AG08396 (cell line): ENCODE data around the gene STPG4.
A peak's percentile ranks its signal among the peaks of the same experiment; 100 is the strongest.

Experiments used
- DNase-seq: peaks from one replicate; pipeline ENCODE4 v3.0.0; 2012; ENCODE audit warnings: low spot score, mixed read lengths

The STPG4 gene

DNA sequence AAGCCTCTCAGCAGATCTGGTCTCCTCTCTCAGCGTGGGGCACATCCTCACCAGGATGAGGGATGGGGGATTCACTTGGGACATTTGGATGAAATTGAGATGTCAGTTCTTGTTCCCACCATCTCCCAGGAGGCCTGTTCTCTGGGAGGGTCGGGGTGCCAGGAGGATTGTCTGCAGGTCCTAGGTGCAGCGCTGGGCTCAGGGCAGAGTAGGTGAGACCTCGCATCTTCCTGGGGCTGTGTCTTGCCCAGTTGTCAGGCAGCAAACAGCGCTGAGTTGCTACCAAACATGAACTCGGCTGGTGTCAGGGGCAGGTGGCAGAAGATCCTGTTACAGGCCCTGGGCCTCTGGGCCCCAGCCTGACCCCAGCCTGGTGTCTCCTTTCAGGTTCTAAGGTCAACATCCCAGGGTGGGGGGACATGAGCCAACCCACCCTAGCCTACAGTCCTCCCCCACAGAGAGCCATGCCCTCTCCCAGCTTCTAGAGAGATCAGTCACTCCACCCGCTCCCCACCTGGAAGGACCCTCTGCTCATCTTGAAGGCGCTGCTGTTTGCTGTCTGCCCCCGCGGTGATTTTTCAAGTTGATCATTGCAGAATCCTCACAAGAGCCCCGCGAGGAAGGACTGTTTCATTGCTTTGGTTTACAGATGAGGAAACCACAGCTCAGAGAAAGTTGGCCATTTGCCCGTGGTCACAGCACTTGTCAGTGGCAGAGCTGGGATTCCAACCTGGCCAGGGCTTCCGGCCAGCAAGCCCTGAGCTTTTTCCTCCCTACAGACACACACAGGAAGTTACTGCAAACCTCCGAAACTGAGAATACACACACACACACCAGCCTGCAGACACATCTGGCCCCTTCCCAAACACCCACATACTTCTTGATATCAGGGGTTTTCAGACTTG is 83.9 kb downstream of the STPG4 start:
- DNase-seq = peak; percentile 66

DNA sequence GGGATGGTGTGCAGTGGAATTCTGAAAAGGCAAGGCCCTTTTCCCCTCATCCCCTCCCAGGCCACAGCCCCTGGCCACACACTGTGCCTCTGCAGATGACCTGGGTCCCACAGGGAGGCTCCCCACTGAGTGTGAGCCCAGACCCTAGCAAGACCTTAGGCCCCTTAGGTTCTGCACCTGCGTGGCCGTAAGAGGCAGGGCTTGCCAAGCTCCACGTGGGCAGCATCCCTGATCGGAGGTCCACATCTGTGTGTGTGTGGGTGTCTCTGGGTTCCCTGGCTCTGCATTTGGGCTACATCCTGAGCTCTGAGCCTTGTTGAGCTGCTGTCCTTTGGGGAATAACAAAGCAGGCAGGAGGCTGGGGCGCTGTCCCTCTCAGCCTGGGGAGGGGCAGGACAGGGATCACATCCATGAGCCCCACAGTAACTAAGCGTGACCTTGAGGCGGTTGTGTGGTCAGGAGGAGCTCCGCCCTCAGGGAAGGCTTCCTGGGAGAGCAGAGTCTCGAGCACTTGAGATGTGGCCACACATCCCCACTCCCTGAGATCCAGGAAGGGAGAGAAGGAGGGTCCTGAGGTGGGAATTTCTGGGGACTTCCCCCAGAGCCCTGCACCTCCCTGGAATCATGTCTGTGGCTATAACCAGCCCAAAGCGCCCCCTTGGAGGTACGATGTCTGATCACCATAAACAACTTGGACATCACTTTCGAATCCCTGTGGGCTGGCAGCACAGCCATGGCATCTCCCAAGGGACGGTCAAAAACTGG is 84.8 kb downstream of the STPG4 start:
- no peak for DNase-seq

DNA sequence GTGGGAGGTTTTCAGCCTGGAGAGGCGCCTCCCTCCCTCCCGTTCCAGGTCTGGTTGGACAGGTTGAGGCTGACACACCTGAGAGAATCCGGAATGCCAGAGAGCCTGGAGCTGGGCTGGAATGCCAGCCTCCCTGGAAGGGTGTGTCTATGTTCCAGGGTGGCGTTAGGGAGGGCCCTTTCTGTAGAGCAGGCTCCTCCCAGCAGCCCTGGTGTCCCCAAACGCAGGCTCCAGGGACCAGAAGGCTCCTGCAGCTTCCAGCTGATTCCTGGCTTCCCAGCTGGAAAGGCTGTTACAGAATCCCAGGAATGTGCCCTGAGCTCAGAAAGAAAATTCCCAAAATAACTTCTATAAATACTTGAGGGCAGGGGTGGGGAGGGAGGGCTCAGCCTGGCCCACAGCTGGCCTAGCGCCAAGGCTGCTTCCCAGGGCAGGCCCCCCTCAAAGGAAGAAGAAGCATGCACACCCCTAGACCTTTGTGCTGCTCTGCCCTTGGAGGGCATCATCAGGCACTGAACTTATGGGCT is 85.4 kb downstream of the STPG4 start:
- DNase-seq = peak; percentile 69

DNA sequence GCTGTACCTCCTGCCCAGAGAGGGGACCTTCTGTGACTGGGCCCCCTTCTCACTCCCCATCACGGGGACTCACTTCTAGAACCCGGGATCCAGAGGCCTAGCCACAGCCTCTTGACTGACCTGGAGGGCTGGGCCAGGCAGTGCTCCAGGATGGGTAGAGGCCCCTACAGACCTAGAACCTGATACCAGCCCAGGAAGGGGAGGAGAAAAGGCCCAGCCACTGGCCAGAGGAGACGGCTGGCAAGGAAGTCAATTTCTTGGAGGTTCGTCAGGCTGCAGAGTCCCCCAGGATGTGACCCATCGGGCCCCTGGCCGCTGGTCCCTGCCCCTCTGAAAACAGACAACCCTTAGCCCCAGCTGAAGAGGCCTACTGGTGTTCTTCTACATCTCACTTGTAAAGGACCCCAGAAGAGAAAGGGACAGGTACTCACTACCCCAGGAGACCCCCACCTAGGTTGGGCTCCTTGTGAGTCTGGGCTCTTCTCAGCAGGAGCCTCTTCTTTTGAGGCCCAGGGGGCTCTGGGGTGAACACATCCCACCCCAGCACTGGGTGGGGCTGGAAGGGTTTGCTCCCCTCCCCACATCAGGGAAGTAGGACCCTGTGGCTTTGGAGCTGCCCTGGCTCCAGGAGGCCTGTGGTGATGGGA is 86.0 kb downstream of the STPG4 start:
- no peak for DNase-seq

DNA sequence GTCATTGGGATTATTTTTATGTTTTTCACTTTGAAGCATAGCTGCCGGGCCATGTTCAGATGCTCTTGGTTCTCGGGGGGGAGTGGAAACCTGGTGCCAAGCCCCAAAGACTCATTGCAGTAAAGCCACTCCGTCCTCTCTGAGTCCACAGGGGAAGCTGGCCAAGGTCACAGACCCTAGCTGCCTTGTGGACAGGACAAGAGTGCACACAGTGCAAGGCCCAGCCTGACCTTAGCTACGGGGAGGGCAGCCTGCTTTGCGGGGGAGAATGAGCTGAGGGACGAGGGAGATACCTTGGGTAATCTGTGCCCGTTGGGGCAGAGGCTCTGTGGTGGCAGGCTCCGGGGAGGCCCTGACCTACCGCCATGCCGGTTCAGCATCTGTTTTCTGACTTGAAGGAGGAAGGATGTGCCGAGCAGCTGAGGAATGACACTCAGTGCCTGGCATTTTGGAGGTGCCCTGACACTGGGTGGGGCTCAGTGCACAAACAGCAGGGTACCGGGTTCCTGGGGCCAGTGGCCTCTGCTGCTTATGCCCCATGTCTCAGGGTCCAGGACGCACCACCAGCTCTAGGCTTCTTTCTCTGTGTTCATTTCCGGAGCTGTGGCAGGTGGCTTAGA is 87.2 kb downstream of the STPG4 start:
- DNase-seq = no peak

DNA sequence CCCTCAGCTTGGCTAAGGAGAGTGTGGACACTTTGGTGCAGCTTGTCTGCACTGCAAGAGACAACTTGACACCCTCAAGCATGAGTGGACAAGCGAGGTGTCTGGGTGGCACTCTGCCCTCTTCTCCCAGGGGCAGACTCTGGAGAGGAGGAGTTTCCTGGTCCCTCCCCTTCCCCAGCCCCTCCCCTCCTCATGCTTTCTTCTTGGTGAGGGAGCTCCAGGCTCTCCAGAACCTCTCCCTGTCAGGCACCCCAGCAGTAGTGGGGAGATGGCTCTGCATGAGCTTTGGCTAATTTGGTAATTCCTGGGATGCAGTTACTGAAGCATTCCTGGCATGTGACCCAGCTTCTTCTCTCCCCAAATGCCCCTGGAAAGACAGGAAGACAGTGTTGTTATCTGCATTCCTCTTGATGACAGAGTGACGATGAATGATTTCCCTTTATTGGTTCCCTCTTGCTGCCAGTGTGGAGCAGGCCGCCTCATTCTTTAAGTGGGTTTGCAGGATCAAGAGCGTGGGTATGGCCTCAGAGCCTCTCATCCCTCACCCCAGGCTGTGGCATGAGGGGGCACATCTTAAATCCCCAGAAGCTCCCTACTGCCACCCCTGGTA is 89.2 kb downstream of the STPG4 start:
- DNase-seq = peak; percentile 72

DNA sequence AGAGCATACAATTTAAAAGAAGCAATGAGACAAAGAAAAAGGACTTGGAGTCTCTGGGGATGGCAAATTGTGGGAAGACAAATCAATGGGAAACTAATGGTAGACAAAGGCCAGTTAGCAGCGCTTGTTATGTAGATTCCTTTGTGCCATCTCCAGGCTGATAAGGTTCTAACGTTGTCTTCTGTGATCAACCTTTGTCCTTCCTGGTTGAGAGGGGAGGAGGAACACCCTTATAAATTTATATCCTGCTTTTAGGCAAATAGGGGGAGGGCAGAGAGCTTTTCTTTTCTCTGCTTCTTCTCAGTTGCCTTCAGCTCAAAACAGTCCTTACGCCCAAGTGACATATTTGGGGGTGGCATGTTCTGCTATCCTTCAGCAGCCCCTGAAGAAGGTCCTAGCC is 89.8 kb downstream of the STPG4 start:
- DNase-seq = no peak

DNA sequence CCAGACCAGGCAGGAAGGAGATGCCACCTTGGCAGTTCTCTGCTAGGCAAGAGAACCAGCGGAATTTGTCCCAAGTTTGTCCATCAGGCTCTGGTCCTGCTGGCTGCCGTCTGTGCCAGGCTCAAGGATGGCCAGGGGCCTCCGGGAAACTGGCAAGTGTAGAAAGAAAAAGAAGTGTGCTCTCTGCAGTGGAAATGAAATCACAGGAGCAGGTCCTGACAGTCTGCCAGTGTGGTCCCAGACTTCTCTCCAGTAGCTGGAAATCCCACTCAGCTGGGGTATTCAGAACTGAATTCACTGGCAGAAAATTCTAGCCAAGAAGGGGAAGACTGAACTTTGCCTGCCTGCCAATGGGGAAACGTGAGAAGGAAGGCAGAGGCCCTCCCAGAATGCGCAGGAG is 91.0 kb downstream of the STPG4 start:
- no peak for DNase-seq

DNA sequence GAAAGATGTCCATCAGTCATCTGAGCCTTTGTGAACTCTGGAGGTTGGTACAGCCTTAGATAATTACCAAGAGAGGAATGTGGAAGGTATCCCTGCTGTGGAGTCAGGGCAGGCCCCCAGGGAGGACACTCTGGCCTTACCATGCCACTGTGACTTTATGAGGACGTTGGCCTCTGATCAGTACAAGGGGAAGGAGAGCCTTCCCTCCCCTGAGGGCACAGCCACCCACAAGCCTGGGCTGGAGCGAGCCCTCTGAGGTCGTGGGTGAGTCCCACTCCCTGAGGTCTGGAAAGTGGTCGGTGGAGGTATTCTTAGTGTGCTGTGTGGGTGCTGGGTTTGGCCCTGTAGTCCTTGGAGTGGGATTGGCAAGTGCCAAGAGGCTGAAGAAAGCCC is 91.6 kb downstream of the STPG4 start:
- no peak for DNase-seq

DNA sequence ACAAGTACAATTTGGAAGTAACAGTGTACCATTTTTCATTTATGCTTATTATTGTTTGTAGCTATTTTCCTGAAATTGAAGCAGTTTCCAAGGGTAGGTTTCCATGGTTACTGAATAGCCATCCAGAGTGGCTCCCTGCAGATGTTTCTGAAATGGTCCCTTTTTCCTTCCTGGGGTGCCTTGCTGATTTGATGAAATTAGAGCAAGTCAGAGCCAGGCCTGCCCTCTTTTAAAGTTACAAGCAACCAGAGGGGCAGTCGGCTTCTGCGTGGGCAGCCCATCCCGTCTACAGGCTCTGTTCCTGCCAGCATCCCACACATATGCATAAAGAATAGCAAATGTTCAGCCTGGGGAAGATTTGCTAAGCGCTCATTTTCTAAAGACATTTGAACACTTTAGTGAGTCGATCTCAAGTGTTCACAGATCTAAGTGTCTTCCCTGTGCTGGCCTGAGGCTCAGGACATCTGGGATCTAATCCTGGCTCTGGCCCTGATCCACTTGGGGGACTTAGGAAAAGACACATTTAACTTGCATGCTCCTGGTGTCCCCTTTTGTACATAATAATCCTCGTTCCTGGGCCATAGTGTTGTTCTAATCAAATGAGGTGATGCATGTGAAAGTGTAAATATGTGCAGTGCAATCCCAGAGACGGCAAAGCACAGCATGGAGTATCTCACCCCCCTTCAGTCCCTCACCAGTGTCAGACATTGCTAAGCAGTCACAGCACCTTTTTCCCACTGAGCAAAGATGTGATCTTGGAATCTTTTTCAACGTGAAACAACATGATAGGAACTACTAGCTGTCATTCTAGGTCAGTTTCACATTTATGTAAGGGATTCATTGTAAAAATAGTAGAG is 92.2 kb downstream of the STPG4 start:
- DNase-seq = no peak

DNA sequence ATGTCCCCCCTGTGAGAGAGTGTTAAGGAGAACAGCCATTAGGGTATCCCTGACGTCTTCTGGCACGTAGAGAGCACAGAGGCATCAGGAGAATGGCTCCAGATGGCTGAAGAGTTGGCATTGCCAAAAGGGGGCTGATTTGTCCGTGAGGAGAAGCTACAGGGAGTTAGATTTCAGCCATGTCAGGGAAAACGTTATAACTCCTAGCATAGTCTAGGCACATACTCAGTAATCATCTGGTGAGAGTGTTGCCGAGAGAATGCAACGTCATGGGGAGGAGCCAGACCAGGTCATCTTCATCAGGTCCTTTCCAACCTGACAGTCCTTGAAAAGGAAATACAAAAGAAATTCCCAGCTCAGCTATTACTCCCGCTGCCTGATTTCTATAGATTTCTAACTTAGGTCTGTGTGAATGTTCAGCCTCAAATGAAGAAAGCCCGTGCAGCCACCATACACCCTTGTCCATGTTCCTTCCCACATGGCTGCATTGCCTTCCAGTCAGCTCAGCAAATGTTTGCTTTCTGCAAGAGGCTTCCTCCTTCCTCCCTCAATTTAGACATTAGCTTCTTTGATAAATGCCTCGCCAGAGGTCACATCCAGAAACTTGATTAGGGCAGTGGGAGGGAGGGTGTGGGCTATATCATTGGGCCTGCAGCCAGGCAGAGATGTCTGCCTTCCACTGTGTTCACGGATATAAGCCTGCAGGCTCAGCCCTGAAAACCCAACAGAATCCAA is 93.0 kb downstream of the STPG4 start:
- DNase-seq = no peak

DNA sequence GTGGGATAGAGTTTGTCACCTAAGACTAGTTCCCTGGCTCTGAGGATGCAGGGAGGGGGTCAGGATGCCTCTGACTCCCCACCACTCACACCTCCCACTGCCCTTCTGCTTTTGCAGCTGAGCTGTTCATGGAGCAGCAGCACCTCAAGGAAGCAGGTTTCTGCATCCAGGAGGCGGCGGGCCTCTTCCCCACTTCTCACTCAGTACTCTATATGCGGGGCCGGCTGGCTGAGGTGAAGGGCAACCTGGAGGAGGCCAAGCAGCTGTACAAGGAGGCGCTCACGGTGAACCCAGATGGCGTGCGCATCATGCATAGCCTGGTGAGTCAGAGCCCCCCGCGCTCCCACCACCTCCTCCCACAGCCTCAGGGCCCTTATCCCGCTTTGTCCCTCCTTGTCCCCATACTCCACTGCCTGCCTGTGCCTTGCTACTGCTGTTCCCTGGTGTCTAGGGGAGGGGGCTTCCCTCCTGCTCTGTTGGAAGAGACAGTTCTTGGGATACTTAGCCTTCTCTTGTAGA is 94.4 kb downstream of the STPG4 start:
- DNase-seq = no peak

DNA sequence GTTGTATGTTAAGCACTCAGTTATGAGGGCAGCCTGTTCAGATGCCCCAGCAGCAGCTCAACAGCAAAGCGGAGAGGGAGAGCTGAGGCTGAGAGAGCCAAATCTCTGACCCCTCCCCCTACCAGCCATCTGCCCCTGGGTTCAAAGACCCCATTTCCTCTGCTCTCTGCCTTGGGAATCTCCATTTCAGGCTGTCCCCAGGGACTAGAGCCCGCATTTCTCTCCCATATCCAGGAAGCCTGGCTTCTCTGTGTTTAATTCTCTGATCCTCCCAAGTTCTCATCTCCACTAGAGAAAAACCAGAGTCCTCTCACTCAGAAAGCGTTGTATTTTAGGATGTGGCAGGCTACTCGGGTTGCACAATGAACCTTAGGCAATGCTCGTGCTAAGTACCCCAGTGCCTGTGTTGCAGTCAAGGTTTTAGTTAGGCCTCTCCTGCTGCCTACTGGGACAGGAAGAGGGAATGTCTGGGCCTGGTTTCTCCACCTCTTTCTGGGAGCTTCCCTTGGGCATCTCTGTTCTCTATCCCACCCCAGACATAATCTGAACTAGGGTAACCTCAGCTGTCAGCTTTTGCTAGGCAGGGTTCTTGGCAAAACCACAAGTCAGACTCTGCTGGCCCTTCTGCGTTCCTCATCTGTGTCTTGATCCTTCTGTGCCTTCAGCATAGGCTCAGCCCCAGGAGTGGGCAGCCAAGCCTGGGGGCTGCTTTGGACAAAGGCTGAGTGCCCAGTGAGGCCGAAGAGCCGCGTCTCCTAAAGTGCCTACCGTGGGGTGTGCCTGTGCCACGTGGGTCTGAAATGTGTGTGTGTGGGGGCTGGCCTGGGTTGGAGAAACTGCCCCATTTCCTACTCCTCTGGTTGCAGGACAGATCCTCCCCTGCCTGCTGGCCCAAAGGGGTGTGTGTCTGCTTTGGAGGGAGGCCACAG is 96.8 kb downstream of the STPG4 start:
- DNase-seq = peak; percentile 46

DNA sequence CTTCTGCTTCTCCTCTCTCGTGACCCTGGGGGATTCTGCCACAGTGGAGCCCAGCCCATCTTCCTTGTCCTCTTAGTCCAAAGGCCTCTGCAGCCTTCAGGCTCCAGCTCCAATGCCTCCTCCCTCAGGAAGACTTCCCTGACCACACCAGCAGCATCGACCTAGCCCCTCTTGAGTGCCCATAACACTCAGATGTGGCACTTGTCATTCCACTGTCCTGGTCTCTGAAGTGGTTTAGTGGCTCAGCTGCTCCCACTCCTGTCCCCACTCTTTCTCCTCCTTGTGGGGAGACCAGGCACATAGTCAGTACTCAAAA is 97.5 kb downstream of the STPG4 start:
- no peak for DNase-seq

DNA sequence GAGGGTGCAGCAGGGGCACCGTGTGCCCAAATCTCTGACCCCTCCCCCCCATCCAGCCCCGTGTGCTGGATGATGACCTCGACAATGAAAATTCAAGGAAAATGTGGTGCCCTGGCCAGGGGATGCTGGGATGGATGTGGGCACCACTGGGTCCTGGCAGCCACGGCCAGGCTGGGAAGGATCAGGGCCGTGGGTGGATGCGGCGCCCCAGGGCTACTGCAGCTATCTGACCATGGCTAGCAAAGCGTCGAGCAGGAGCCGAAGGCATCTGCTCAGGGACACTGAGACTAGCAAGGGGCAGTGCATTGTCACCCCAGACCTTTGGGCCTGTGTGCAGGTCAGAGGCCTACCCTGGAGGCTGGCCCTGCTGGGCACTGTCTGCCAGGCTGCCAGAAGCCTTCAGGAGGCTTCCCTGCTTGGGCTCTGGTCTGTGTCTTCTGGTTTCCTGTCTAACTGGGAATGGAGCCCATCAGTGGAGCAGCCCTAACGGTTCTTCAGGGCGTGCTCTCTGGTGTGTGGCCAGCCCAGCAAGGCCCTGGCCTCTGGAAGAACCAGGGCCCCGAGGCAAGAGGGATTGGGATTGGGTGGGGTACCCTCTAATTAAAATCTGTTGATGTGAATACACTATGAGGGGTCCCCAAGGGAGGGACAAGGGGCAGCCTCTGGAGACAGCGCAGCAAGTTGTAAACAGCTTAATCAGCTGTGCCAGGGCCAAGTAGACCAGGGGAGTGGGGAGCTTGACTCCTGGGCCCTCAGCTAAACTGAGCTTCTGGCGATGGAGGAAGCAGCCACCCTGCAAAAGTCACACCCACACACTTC is 98.0 kb downstream of the STPG4 start:
- no peak for DNase-seq

DNA sequence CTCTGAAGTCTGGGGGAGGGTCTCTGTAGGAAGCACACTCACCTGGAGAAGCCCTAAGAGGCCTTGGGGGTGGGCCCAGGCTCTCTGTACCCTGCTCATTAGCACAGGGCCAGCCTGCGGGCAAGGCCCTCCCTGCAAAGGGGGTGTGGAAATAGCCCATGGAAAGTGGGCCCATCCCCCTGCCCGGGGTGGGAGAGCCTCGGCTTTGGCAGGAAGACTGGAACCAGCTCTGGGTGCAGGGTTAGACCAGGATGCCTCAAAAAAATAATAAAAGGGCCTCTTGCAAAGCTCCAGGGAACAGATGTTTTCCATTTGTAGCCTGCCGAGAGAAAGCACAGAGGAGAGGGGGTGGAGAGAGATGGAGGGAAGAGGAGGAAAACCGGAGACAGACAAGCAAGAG is 98.7 kb downstream of the STPG4 start:
- peak; percentile 77 for DNase-seq

DNA sequence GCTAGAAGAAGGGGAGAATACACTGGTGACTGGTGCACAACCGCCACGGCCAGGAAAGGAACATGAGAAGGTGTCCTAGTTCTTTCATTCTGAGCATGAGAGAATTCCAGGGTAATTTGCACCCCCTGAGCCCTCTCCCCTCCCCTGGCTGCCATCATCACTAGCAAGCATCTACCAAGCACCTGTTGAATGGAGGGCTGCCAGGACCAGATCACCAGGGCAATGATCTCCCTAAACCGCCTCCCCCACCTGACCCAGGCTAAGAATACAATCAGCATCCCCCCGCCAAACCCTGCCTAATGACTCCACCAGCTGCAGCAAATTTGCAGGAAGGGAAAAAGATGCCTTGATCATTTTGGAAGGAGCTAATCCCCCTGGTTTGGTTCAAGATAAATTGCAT is 100.2 kb downstream of the STPG4 start:
- no peak for DNase-seq

DNA sequence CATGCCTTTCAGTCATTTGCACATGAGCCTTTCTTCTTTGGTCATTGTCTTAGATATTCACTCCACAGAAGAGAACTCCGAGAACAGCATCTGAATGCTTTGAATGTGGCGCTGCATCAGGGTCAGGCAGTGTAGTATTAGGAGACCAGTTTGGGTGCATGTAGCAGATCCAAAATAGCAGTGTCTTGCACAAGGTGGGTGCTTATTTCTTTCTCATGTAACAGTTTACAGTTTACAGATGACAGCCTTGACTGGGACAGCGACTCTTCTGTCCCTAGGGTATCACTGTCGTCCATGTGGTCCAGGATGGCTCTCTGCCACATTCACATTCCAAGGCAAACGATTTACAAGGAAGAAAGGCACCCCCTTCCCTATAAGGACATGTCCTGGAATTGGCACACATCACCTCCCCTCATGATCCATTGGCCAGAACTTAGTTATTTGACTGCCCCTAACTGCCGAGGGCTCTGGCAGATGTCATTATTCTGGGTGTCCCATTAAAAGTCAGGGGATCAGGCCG is 101.0 kb downstream of the STPG4 start:
- no peak for DNase-seq
